Type B pancreatic cell (in vitro differentiated cells): ENCODE measurements around the gene RENBP. TPM values are rescaled to one million over a fixed set of nuclear protein-coding genes. Genes with fewer than 3 reads are reported as not detected.

ENCODE experiments used
- DNase-seq: peaks from one replicate; pipeline ENCODE4 v3.0.0; 2021; ENCODE audit warnings: mixed read lengths; ENCODE audit not compliant: unreplicated experiment; ENCODE audit errors: extremely low spot score
- H3K27ac Mint-ChIP-seq: 2 replicates; pipeline ENCODE4 v1.8.0; 2021; ENCODE audit warnings: mild to moderate bottlenecking, mixed read lengths
- H3K27me3 Mint-ChIP-seq: 2 replicates; pipeline ENCODE4 v1.8.0; 2021; ENCODE audit warnings: mixed read lengths
- H3K36me3 Mint-ChIP-seq: 2 replicates; pipeline ENCODE4 v1.8.0; 2021; ENCODE audit warnings: mixed read lengths
- H3K4me1 Mint-ChIP-seq: one replicate; pipeline ENCODE4 v1.8.0; 2021; ENCODE audit warnings: mixed read lengths; ENCODE audit not compliant: unreplicated experiment
- H3K4me3 Mint-ChIP-seq: 2 replicates; pipeline ENCODE4 v1.8.0; 2021; ENCODE audit warnings: mild to moderate bottlenecking, mixed read lengths
- H3K9me3 Mint-ChIP-seq: 2 replicates; pipeline ENCODE4 v1.8.0; 2021; ENCODE audit warnings: mixed read lengths
- CTCF ChIP-seq: fragments of 200-600 bp; sonication (generic); conservative IDR thresholded peaks from 2 replicates; pipeline ENCODE4 v1.5.0; 2021; ENCODE audit warnings: antibody characterized with exemption, mild to moderate bottlenecking
- total RNA-seq: library from RNA; stranded (reverse); gene quantifications from 2 replicates; pipeline ENCODE4 v1.2.1, GENCODE V29; 2021; ENCODE audit warnings: low replicate concordance

Gene RENBP
- total RNA-seq, 1 donor from 2014 or later: 6.7 TPM

- Mint-ChIP-seq H3K9me3 (no peaks in the 10 kb centered on the region), H3K36me3 (no peaks in the 10 kb centered on the region), H3K27me3 (no peaks in the 10 kb centered on the region), H3K4me1 (no peaks in the 10 kb centered on the region), H3K4me3 (no peak overlapping the region), H3K27ac (no peak overlapping the region)
- TF ChIP-seq CTCF: no peak
- no peak for DNase-seq
Observed at GRCh38 chrX:153989973-153990655, 45.7 kb upstream of the RENBP start.

DNA sequence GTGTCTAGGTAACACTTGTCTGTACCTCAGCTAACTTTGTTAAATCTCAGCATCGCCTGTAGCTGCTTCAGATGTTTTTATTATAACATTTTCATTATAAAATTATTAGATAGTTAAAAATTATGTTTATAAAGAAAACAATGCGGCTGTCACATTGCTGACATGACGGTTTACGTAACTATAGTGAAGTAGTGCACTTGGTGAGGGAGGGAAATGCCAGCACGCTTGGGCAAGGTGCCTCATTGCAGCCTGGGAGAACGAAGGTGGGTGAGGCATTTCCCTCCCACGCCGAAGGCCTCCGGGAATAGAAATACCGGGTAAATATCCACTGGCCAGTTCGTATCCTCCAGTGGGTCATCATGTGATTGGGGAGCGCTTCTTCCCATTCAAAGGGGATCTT, 44.0 kb upstream of the RENBP start:
- Mint-ChIP-seq H3K9me3 (no peaks in the 10 kb centered on the region), H3K27me3 (no peaks in the 10 kb centered on the region), H3K4me3 (no peak overlapping the region), H3K4me1 (no peaks in the 10 kb centered on the region), H3K36me3 (no peaks in the 10 kb centered on the region), H3K27ac (no peak overlapping the region)
- DNase-seq: no peak
- TF ChIP-seq CTCF: no peak

GRCh38 chrX:153984351-153985178, 40.1 kb upstream of the RENBP start:
- DNase-seq: no peak
- Mint-ChIP-seq H3K36me3 (peaks cover 5% of the 10 kb centered on the region), H3K4me1 (peaks cover 6% of the 10 kb centered on the region), H3K27me3 (no peaks in the 10 kb centered on the region), H3K27ac (no peak overlapping the region), H3K9me3 (no peaks in the 10 kb centered on the region), H3K4me3 (no peak overlapping the region)
- TF ChIP-seq CTCF: no peak

GRCh38 chrX:153983321-153983801, 38.9 kb upstream of the RENBP start:
- Mint-ChIP-seq H3K9me3 (no peaks in the 10 kb centered on the region), H3K27ac (no peak overlapping the region), H3K4me1 (peaks cover 6% of the 10 kb centered on the region), H3K36me3 (peaks cover 5% of the 10 kb centered on the region), H3K4me3 (no peak overlapping the region), H3K27me3 (no peaks in the 10 kb centered on the region)
- no peak for TF ChIP-seq CTCF
- DNase-seq: no peak

GRCh38 chrX:153981771-153982533, 37.5 kb upstream of the RENBP start:
- Mint-ChIP-seq H3K27me3 (no peaks in the 10 kb centered on the region), H3K4me3 (no peak overlapping the region), H3K27ac (peak overlapping the region; percentile 24), H3K9me3 (no peaks in the 10 kb centered on the region), H3K36me3 (peaks cover 5% of the 10 kb centered on the region), H3K4me1 (peaks cover 6% of the 10 kb centered on the region)
- TF ChIP-seq CTCF: no peak
- DNase-seq: no peak
